ENCODE data around the gene MRPL51. TPM values are rescaled to one million over a fixed set of nuclear protein-coding genes. Genes with fewer than 3 reads are reported as not detected.

Gene MRPL51
- total RNA-seq, 2 experiments from 2014 or later = 152 to 338 TPM

GRCh38 chr12:6458281-6459003, 34.6 kb downstream of the MRPL51 start:
- DNase-seq (ENCODE audit: low spot score) = no peak
- Histone ChIP-seq H3K4me1 (ENCODE audit: insufficient read depth, low read length, poor library complexity, severe bottlenecking) (peaks cover 39% of the 10 kb centered on the region), H3K9me2 (ENCODE audit: insufficient read depth, low read length) (no peaks in the 10 kb centered on the region), H3K4me2 (ENCODE audit: low read length) (no peak overlapping the region), H3K9me3 (ENCODE audit: low read length) (no peaks in the 10 kb centered on the region), H2AFZ (ENCODE audit: low read length) (no peak overlapping the region), H3K4me3 (ENCODE audit: low read depth, low read length, poor library complexity, severe bottlenecking) (no peak overlapping the region), H4K20me1 (ENCODE audit: insufficient read depth, low read length) (no peaks in the 10 kb centered on the region), H3K27ac (ENCODE audit: low read depth, low read length, poor library complexity, severe bottlenecking) (no peak overlapping the region), H3K79me2 (ENCODE audit: insufficient read depth, low read depth, low read length) (no peaks in the 10 kb centered on the region; the same call in 1 of the 2 replicates), H3K36me3 (ENCODE audit: insufficient read depth, low read length) (peaks cover 85% of the 10 kb centered on the region)
- BruUV-seq (replicated peaks) = no TSS peak
- intact Hi-C loops (cut with micrococcal nuclease; ENCODE audit: unreplicated experiment) = no loop called here
- CTCF ChIA-PET (ENCODE audit: unreplicated experiment) = no interaction called here
- POLR2A ChIA-PET = interaction anchor here (0.5 to 8.2 kb wide), 5 partner anchors 12 to 212 kb away, joined by 4 to 112 read pairs (median 4); partner anchors contain the start of genes CD27 and VAMP1
- no peak for TF ChIP-seq CTCF (conservative IDR thresholded peaks at IDR 0.05; ENCODE audit: low read length)
- no peak for TF ChIP-seq EZH2phosphoT487 (IDR thresholded peaks at IDR 0.05; ENCODE audit: borderline replicate concordance, low read depth, low read length)

GRCh38 chr12:6457220-6457945, 35.7 kb downstream of the MRPL51 start:
- H3K4me1 ChIP-seq (ENCODE audit: insufficient read depth, low read length, poor library complexity, severe bottlenecking) = peaks cover 39% of the 10 kb centered on the region
- H4K20me1 ChIP-seq (ENCODE audit: insufficient read depth, low read length) = no peaks in the 10 kb centered on the region
- no TSS peak for BruUV-seq (replicated peaks)
- no peak overlapping the region for H3K27ac ChIP-seq (ENCODE audit: low read depth, low read length, poor library complexity, severe bottlenecking)
- H3K36me3 ChIP-seq (ENCODE audit: insufficient read depth, low read length) = peaks cover 79% of the 10 kb centered on the region
- intact Hi-C loops (cut with micrococcal nuclease; ENCODE audit: unreplicated experiment) = no loop called here
- peaks cover 7% of the 10 kb centered on the region; the same call in 1 of the 2 replicates for H3K79me2 ChIP-seq (ENCODE audit: insufficient read depth, low read depth, low read length)
- H3K4me3 ChIP-seq (ENCODE audit: low read depth, low read length, poor library complexity, severe bottlenecking) = no peak overlapping the region
- no peaks in the 10 kb centered on the region for H3K9me2 ChIP-seq (ENCODE audit: insufficient read depth, low read length)
- no peak for DNase-seq (ENCODE audit: low spot score)
- H2AFZ ChIP-seq (ENCODE audit: low read length) = no peak overlapping the region
- H3K9me3 ChIP-seq (ENCODE audit: low read length) = no peaks in the 10 kb centered on the region
- no peak overlapping the region for H3K4me2 ChIP-seq (ENCODE audit: low read length)
- TF ChIP-seq CTCF (conservative IDR thresholded peaks at IDR 0.05; ENCODE audit: low read length) (no peak), EZH2phosphoT487 (IDR thresholded peaks at IDR 0.05; ENCODE audit: borderline replicate concordance, low read depth, low read length) (no peak)
- ChIA-PET CTCF (ENCODE audit: unreplicated experiment) (no interaction called here), POLR2A (interaction anchor here (0.6 to 8.2 kb wide), 5 partner anchors 13 to 213 kb away, joined by 3 to 112 read pairs (median 5); partner anchors contain the start of genes CD27 and VAMP1)

All from OCI-LY7 (cell line).